ENCODE data around the gene AUTS2.

DNA sequence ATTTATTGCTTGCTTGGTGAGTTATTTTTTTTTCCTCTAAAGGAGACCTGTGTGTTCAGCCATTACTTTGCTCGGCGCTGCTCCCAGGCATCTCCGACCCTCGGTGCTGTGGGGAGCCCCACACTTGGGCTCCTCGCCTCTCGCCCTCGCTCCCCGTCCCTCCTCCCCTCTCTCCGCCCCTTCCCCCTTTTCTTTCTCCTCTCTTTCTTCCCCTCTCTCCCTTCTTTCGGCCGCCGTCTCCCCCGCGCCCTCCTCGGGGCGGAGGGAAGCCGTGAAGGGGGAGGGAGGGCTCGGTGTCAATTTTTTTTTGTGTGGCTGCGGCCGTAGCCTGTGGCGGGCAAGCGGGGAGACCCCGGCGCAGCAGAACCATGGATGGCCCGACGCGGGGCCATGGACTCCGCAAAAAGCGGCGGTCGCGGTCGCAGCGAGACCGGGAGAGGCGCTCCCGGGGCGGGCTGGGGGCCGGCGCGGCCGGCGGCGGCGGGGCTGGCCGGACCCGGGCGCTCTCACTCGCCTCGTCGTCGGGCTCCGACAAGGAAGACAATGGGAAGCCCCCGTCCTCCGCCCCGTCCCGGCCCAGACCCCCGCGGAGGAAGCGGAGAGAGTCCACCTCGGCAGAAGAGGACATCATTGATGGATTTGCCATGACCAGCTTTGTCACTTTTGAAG, 1.1 kb downstream of the AUTS2 start:
- TF ChIP-seq GATA2 (IDR thresholded peaks at IDR 0.05; ENCODE audit: low read depth, low read length): no peak
- TF ChIP-seq GATA3 (IDR thresholded peaks at IDR 0.05; ENCODE audit: low read depth, low read length): no peak
